Subcutaneous abdominal adipose tissue (tissue), 5 donors: ENCODE results near the gene SIN3B.

Experiments
- H3K27ac ChIP-seq: one replicate; pipeline ENCODE4 v1.7.0; 2013; ENCODE audit warnings: low read depth, mild to moderate bottlenecking, inconsistent platforms, low read length, moderate library complexity
- H3K27me3 ChIP-seq, 5 donors: one replicate each; pipeline ENCODE4 v1.7.0; 2013; ENCODE audit warnings: low read length in 5 of 5, inconsistent platforms in 1 of 5; ENCODE audit not compliant: control insufficient read depth in 5 of 5, insufficient read depth in 4 of 5
- H3K36me3 ChIP-seq, 5 donors: one replicate each; pipeline ENCODE4 v1.7.0; 2013; ENCODE audit warnings: low read length in 5 of 5; ENCODE audit not compliant: control insufficient read depth in 5 of 5, insufficient read depth in 5 of 5
- H3K4me1 ChIP-seq, 5 donors: one replicate each; pipeline ENCODE4 v1.7.0; 2013; ENCODE audit warnings: low read length in 5 of 5, mild to moderate bottlenecking in 3 of 5, moderate library complexity in 1 of 5; ENCODE audit not compliant: control insufficient read depth in 5 of 5, insufficient read depth in 5 of 5
- H3K4me3 ChIP-seq, 5 donors: one replicate each; pipeline ENCODE4 v1.7.0; 2013; ENCODE audit warnings: low read length in 5 of 5, low read depth in 1 of 5
- H3K9ac ChIP-seq, 5 donors: one replicate each; pipeline ENCODE4 v1.7.0; 2013; ENCODE audit warnings: low read length in 5 of 5, mild to moderate bottlenecking in 4 of 5, moderate library complexity in 3 of 5
- H3K9me3 ChIP-seq, 5 donors: one replicate each; pipeline ENCODE4 v1.7.0; 2013; ENCODE audit warnings: low read length in 5 of 5; ENCODE audit not compliant: control insufficient read depth in 5 of 5
- donor health status: healthy.
- donor health status: healthy.
- donor health status: healthy.
- donor health status: healthy.
- donor health status: healthy.

SIN3B gene

GRCh38 chr19:16829010-16829821, at the start of gene SIN3B:
Gene SIN3B (plus strand): TSS chr19:16829398. CDS start chr19:16829421, 23 bp downstream.
- Histone ChIP-seq H3K4me3 (peak within 1 kb of the TSS; percentile 67 to 81 (median 70)), H3K9ac (peak within 1 kb of the TSS; percentile 11 to 92 (median 82)), H3K9me3 (no peaks in the 10 kb centered on the region), H3K36me3 (peaks cover 0 to 30% (median 24%) of the 10 kb centered on the region in 5 donors), H3K4me1 (peaks cover 6 to 32% (median 30%) of the 10 kb centered on the region in 5 donors), H3K27ac (peak within 1 kb of the TSS; percentile 67), H3K27me3 (no peaks in the 10 kb centered on the region)

GRCh38 chr19:16779539-16780163, 49.5 kb upstream of the SIN3B start:
- H3K9me3 ChIP-seq = no peaks in the 10 kb centered on the region
- no peak overlapping the region for H3K9ac ChIP-seq
- H3K27ac ChIP-seq = no peak overlapping the region
- H3K4me1 ChIP-seq = no peaks in the 10 kb centered on the region
- H3K4me3 ChIP-seq = no peak overlapping the region
- H3K27me3 ChIP-seq = peaks cover 0 to 2% (median 0%) of the 10 kb centered on the region in 5 donors
- H3K36me3 ChIP-seq = no peaks in the 10 kb centered on the region

GRCh38 chr19:16782719-16783118, 46.5 kb upstream of the SIN3B start:
- no peak overlapping the region for H3K9ac ChIP-seq
- peaks cover 0 to 2% (median 0%) of the 10 kb centered on the region in 5 donors for H3K27me3 ChIP-seq
- H3K4me1 ChIP-seq = no peaks in the 10 kb centered on the region
- no peaks in the 10 kb centered on the region for H3K36me3 ChIP-seq
- no peaks in the 10 kb centered on the region for H3K9me3 ChIP-seq
- no peak overlapping the region for H3K4me3 ChIP-seq
- H3K27ac ChIP-seq = no peak overlapping the region

GRCh38 chr19:16788479-16788878, 40.7 kb upstream of the SIN3B start:
- H3K4me3 ChIP-seq = peak overlapping the region in 2 of 5 donors; percentile 38 to 49
- H3K36me3 ChIP-seq = no peaks in the 10 kb centered on the region
- H3K9ac ChIP-seq = no peak overlapping the region
- peaks cover 13 to 26% (median 19%) of the 10 kb centered on the region in 5 donors for H3K9me3 ChIP-seq
- no peaks in the 10 kb centered on the region for H3K4me1 ChIP-seq
- no peaks in the 10 kb centered on the region for H3K27me3 ChIP-seq
- no peak overlapping the region for H3K27ac ChIP-seq

- Histone ChIP-seq H3K27ac (no peak overlapping the region), H3K9me3 (peaks cover 13 to 26% (median 19%) of the 10 kb centered on the region in 5 donors), H3K4me3 (peak overlapping the region in 2 of 5 donors; percentile 38 to 49), H3K36me3 (no peaks in the 10 kb centered on the region), H3K4me1 (no peaks in the 10 kb centered on the region), H3K27me3 (no peaks in the 10 kb centered on the region), H3K9ac (no peak overlapping the region)
Measured at GRCh38 chr19:16789238-16789637, 40.0 kb upstream of the SIN3B start.

GRCh38 chr19:16790051-16790450, 39.1 kb upstream of the SIN3B start:
- Histone ChIP-seq H3K36me3 (no peaks in the 10 kb centered on the region), H3K27ac (no peak overlapping the region), H3K4me1 (no peaks in the 10 kb centered on the region), H3K9ac (no peak overlapping the region), H3K4me3 (peak overlapping the region in 1 of 5 donors; percentile 7), H3K27me3 (no peaks in the 10 kb centered on the region), H3K9me3 (peaks cover 13 to 26% (median 19%) of the 10 kb centered on the region in 5 donors)

GRCh38 chr19:16791942-16792341, 37.3 kb upstream of the SIN3B start:
- H3K36me3 ChIP-seq = no peaks in the 10 kb centered on the region
- no peak overlapping the region for H3K4me3 ChIP-seq
- H3K27me3 ChIP-seq = no peaks in the 10 kb centered on the region
- no peak overlapping the region for H3K27ac ChIP-seq
- no peaks in the 10 kb centered on the region for H3K4me1 ChIP-seq
- H3K9ac ChIP-seq = no peak overlapping the region
- H3K9me3 ChIP-seq = peaks cover 15 to 32% (median 23%) of the 10 kb centered on the region in 5 donors

GRCh38 chr19:16794456-16795441, 34.4 kb upstream of the SIN3B start:
- Histone ChIP-seq H3K9ac (no peak overlapping the region), H3K9me3 (peaks cover 7 to 20% (median 12%) of the 10 kb centered on the region in 5 donors), H3K36me3 (no peaks in the 10 kb centered on the region), H3K27ac (no peak overlapping the region), H3K4me3 (no peak overlapping the region), H3K27me3 (no peaks in the 10 kb centered on the region), H3K4me1 (no peaks in the 10 kb centered on the region)

- Histone ChIP-seq H3K4me3 (peak overlapping the region in 1 of 5 donors; percentile 6), H3K9ac (no peak overlapping the region), H3K4me1 (no peaks in the 10 kb centered on the region), H3K27me3 (no peaks in the 10 kb centered on the region), H3K27ac (no peak overlapping the region), H3K36me3 (no peaks in the 10 kb centered on the region), H3K9me3 (peaks cover 2 to 15% (median 8%) of the 10 kb centered on the region in 5 donors)
Measured at GRCh38 chr19:16795731-16796130, 33.5 kb upstream of the SIN3B start.
